Muscle layer of duodenum (tissue), 2 donors: ENCODE measurements around the gene SCN7A.
A peak's percentile ranks its signal among the peaks of the same experiment; 100 is the strongest.

Experiments
- H3K27ac ChIP-seq: one replicate; pipeline ENCODE4 v1.7.0; 2013; ENCODE audit warnings: mild to moderate bottlenecking, low read length
- H3K27me3 ChIP-seq: one replicate; pipeline ENCODE4 v1.7.0; 2013; ENCODE audit warnings: low read depth, mild to moderate bottlenecking, control low read depth, low read length
- H3K36me3 ChIP-seq, 2 donors: one replicate each; pipeline ENCODE4 v1.7.0; 2013; ENCODE audit warnings: low read length in 2 of 2, control low read depth in 1 of 2, mild to moderate bottlenecking in 1 of 2; ENCODE audit not compliant: insufficient read depth in 2 of 2, control insufficient read depth in 1 of 2
- H3K4me1 ChIP-seq, 2 donors: one replicate each; pipeline ENCODE4 v1.7.0; 2013; ENCODE audit warnings: low read length in 2 of 2, mild to moderate bottlenecking in 2 of 2, control low read depth in 1 of 2, moderate library complexity in 1 of 2; ENCODE audit not compliant: insufficient read depth in 2 of 2, control insufficient read depth in 1 of 2
- H3K4me3 ChIP-seq, 2 donors: one replicate each; pipeline ENCODE4 v1.7.0; 2013; ENCODE audit warnings: low read length in 2 of 2, low read depth in 1 of 2, mild to moderate bottlenecking in 1 of 2
- H3K9me3 ChIP-seq, 2 donors: one replicate each; pipeline ENCODE4 v1.7.0; 2013; ENCODE audit warnings: low read length in 2 of 2, control low read depth in 1 of 2, mild to moderate bottlenecking in 1 of 2; ENCODE audit not compliant: control insufficient read depth in 1 of 2
- donor health status: healthy.

The SCN7A gene

GRCh38 chr2:166393008-166393407 lies 101.0 kb downstream of the SCN7A start:
- Histone ChIP-seq H3K4me3 (no peak overlapping the region), H3K9me3 (no peaks in the 10 kb centered on the region), H3K36me3 (no peaks in the 10 kb centered on the region), H3K27ac (no peak overlapping the region), H3K27me3 (no peaks in the 10 kb centered on the region), H3K4me1 (no peaks in the 10 kb centered on the region)

DNA sequence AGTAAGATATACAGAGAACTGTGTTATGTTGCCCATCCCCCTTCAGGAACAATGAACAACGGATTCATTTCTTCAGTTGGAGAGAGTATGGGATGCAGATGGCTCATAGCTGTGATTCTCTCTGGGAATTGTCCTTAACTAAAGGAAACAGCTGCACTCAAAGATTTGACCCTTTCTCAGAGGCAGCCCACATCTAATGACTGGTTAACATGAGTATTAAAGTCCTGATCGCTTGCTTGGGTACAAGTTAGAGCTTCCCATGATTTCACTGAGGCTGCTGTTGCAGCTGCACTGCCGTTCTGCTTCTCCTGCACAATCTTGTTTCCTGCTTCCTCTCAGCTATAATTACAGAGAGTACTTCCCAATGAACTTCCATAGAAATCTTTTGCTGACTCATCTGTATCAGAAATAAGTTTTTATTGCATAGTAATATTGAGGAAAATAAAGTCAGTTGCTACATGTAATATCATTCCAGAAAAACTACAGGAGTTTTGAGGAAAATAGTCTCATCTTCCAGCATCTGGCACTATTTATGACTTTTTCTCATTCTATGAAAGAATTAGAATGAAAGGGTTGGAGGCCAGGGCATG lies 105.5 kb downstream of the SCN7A start:
- Histone ChIP-seq H3K36me3 (no peaks in the 10 kb centered on the region), H3K9me3 (no peaks in the 10 kb centered on the region), H3K4me1 (no peaks in the 10 kb centered on the region), H3K27me3 (no peaks in the 10 kb centered on the region), H3K4me3 (no peak overlapping the region), H3K27ac (no peak overlapping the region)

GRCh38 chr2:166385313-166385712 lies 108.7 kb downstream of the SCN7A start:
- Histone ChIP-seq H3K36me3 (no peaks in the 10 kb centered on the region), H3K9me3 (no peaks in the 10 kb centered on the region), H3K4me3 (no peak overlapping the region), H3K27me3 (no peaks in the 10 kb centered on the region), H3K27ac (no peak overlapping the region), H3K4me1 (no peaks in the 10 kb centered on the region)

- Histone ChIP-seq H3K27ac (no peak overlapping the region), H3K36me3 (no peaks in the 10 kb centered on the region), H3K4me1 (no peaks in the 10 kb centered on the region), H3K9me3 (no peaks in the 10 kb centered on the region), H3K27me3 (no peaks in the 10 kb centered on the region), H3K4me3 (no peak overlapping the region)
Observed at GRCh38 chr2:166384774-166385173, 109.3 kb downstream of the SCN7A start.

DNA sequence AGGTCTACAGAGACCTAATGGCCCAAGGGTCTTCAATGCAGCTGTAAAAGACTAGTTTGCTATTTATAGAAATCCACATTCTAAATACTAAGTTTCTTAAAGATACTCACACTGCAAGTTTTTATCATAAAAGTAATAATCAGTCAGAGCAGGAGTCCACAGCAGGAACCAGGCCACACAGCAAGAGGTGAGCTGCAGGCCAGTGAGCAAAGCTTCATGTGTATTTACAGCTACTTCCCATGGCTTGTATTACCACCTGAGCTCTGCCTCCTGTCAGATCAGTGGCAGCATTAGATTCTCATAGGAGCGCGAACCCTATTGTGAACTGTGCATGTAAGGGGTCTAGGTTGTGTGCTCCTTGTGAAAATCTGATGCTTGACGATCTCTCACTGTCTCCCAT lies 111.6 kb downstream of the SCN7A start:
- H3K9me3 ChIP-seq = no peaks in the 10 kb centered on the region
- H3K4me3 ChIP-seq = no peak overlapping the region
- no peaks in the 10 kb centered on the region for H3K27me3 ChIP-seq
- H3K36me3 ChIP-seq = no peaks in the 10 kb centered on the region
- no peaks in the 10 kb centered on the region for H3K4me1 ChIP-seq
- no peak overlapping the region for H3K27ac ChIP-seq

GRCh38 chr2:166380615-166381014 lies 113.4 kb downstream of the SCN7A start:
- H3K27ac ChIP-seq = no peak overlapping the region

DNA sequence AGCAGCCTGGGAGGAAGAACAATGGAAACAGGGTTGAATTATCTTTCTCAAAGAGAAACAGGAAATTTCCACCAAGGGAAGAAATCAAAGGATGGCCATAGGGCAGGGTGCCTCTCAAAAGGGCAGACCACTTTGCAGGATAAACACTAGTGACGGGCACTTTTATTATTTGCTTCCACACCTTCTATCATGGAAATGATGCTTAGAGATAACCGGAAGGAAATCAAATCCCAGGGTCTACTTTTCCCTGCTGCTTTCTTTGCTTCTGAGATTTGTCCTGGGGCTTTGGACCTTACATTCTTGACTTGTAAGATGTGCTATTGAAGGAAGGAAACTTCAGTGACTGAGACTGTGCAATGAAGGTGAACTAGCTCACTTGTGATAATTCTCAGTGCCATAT lies 117.2 kb downstream of the SCN7A start:
- Histone ChIP-seq H3K9me3 (no peaks in the 10 kb centered on the region), H3K27ac (no peak overlapping the region), H3K4me1 (peaks cover 5 to 15% of the 10 kb centered on the region in 2 donors), H3K36me3 (no peaks in the 10 kb centered on the region), H3K27me3 (no peaks in the 10 kb centered on the region), H3K4me3 (peak overlapping the region in 1 of 2 donors; percentile 93)

More at GRCh38 chr2:166380615-166381014, 113.4 kb downstream of the SCN7A start:
- Histone ChIP-seq H3K4me1 (peaks cover 0 to 7% of the 10 kb centered on the region in 2 donors), H3K27me3 (no peaks in the 10 kb centered on the region), H3K9me3 (no peaks in the 10 kb centered on the region), H3K36me3 (no peaks in the 10 kb centered on the region), H3K4me3 (no peak overlapping the region)

GRCh38 chr2:166376488-166376828 lies 117.6 kb downstream of the SCN7A start:
- Histone ChIP-seq H3K4me3 (peak overlapping the region; percentile 77 to 93), H3K36me3 (no peaks in the 10 kb centered on the region), H3K9me3 (no peaks in the 10 kb centered on the region), H3K27ac (no peak overlapping the region), H3K4me1 (peaks cover 5 to 15% of the 10 kb centered on the region in 2 donors), H3K27me3 (no peaks in the 10 kb centered on the region)

GRCh38 chr2:166375736-166376487 lies 118.1 kb downstream of the SCN7A start, which contains the start of gene SCN9A:
Gene SCN9A (minus strand): TSS chr2:166375944. CDS start chr2:166311756, 64,188 bp downstream.
- Histone ChIP-seq H3K4me1 (peaks cover 5 to 15% of the 10 kb centered on the region in 2 donors), H3K27me3 (no peaks in the 10 kb centered on the region), H3K36me3 (no peaks in the 10 kb centered on the region), H3K27ac (no peak within 1 kb of the TSS), H3K9me3 (no peaks in the 10 kb centered on the region), H3K4me3 (peak within 1 kb of the TSS; percentile 77 to 93)

- no peaks in the 10 kb centered on the region for H3K27me3 ChIP-seq
- no peaks in the 10 kb centered on the region for H3K36me3 ChIP-seq
- H3K27ac ChIP-seq = no peak overlapping the region
- peaks cover 5 to 15% of the 10 kb centered on the region in 2 donors for H3K4me1 ChIP-seq
- H3K9me3 ChIP-seq = no peaks in the 10 kb centered on the region
- peak overlapping the region; percentile 77 to 93 for H3K4me3 ChIP-seq
Observed at GRCh38 chr2:166375195-166375735, 118.8 kb downstream of the SCN7A start.

DNA sequence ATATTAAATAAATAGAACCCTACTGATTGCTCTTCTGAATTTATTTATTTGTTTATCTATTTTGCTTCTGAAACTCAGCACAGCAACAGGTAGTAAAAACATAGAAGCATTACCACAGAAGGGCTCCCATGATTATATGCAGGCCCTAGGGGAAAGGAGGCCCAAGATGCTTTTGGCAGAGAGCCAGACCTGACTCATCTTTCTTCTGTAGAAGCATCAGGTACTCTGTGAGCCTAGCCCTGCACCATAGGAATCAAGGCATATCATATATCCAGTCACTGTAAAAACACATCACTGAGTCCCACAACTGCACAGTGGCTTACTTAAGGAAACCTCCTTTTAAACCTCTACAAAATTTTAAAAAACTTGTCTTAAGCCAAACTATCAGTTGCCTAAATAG lies 120.1 kb downstream of the SCN7A start:
- H3K9me3 ChIP-seq = no peaks in the 10 kb centered on the region
- no peak overlapping the region for H3K27ac ChIP-seq
- no peaks in the 10 kb centered on the region for H3K27me3 ChIP-seq
- no peak overlapping the region for H3K4me3 ChIP-seq
- H3K36me3 ChIP-seq = no peaks in the 10 kb centered on the region
- peaks cover 5 to 15% of the 10 kb centered on the region in 2 donors for H3K4me1 ChIP-seq
